CD4-positive, CD25-positive, alpha-beta regulatory T cell (primary cell): ENCODE data around the gene PADI1. TPM values are rescaled to one million over a fixed set of nuclear protein-coding genes. Genes with fewer than 3 reads are reported as not detected.

Source experiments
- ATAC-seq, 2 donors: fragments of 150-1000 bp; cut with Tn5 transposase; one replicate each; pipeline ENCODE4 v1.10.0; 2021; ENCODE audit warnings: low read depth in 2 of 2, moderate number of reproducible peaks in 2 of 2, moderate library complexity in 1 of 2
- DNase-seq, 3 donors: peaks; one replicate each; pipeline versions ENCODE4 v3.0.0 to v3.0.0-alpha.2; 2012 to 2022; ENCODE audit warnings: mixed read lengths in 1 of 3
- H3K27ac ChIP-seq: one replicate; pipeline ENCODE4 v1.7.0; 2013; ENCODE audit warnings: mild to moderate bottlenecking, low read length; ENCODE audit not compliant: insufficient read depth, poor library complexity, severe bottlenecking
- H3K27me3 ChIP-seq: one replicate; pipeline ENCODE4 v1.7.0; 2013; ENCODE audit warnings: low read length; ENCODE audit not compliant: control insufficient read depth, insufficient read depth
- H3K36me3 ChIP-seq: one replicate; pipeline ENCODE4 v1.7.0; 2013; ENCODE audit warnings: mild to moderate bottlenecking, low read length, moderate library complexity; ENCODE audit not compliant: control insufficient read depth, insufficient read depth
- H3K4me1 ChIP-seq: 2 replicates; pipeline ENCODE4 v1.7.0; 2013; ENCODE audit warnings: mild to moderate bottlenecking, low read length; ENCODE audit not compliant: insufficient read depth, control insufficient read depth, poor library complexity, severe bottlenecking
- H3K4me3 ChIP-seq: one replicate; pipeline ENCODE4 v1.7.0; 2013; ENCODE audit warnings: low read depth, mild to moderate bottlenecking, low read length, moderate library complexity
- H3K9me3 ChIP-seq, 2 experiments: 1 replicate in 1 of 2; 2 replicates in 1 of 2; pipeline ENCODE4 v1.7.0; 2013; ENCODE audit warnings: low read length in 2 of 2, mild to moderate bottlenecking in 1 of 2, moderate library complexity in 1 of 2; ENCODE audit not compliant: control insufficient read depth in 2 of 2
- H3K27ac Mint-ChIP-seq, 3 donors: one replicate each; pipeline ENCODE4 v1.8.0; 2020 to 2022; ENCODE audit warnings: mild to moderate bottlenecking in 3 of 3, mixed read lengths in 3 of 3, moderate library complexity in 2 of 3
- H3K27me3 Mint-ChIP-seq: one replicate; pipeline ENCODE4 v1.8.0; 2022; ENCODE audit warnings: mild to moderate bottlenecking, mixed read lengths
- H3K36me3 Mint-ChIP-seq: one replicate; pipeline ENCODE4 v1.8.0; 2020; ENCODE audit warnings: mixed read lengths
- H3K4me1 Mint-ChIP-seq, 4 donors: one replicate each; pipeline ENCODE4 v1.8.0; 2020 to 2022; ENCODE audit warnings: mixed read lengths in 4 of 4, mild to moderate bottlenecking in 1 of 4
- H3K4me3 Mint-ChIP-seq, 4 donors: one replicate each; pipeline ENCODE4 v1.8.0; 2020 to 2022; ENCODE audit warnings: mild to moderate bottlenecking in 4 of 4, mixed read lengths in 4 of 4, moderate library complexity in 3 of 4
- H3K9me3 Mint-ChIP-seq, 7 donors: one replicate each; pipeline ENCODE4 v1.8.0; 2020 to 2022; ENCODE audit warnings: mixed read lengths in 7 of 7, mild to moderate bottlenecking in 3 of 7, moderate library complexity in 2 of 7
- polyA plus RNA-seq, 4 donors: library from polyadenylated mRNA; unstranded; fragments of 300-500 nt; fragmentation: Illumina TruSeq; gene quantifications; one replicate each; pipeline ENCODE4 v1.2.3, GENCODE V29; 2021
- total RNA-seq: library from RNA; stranded (reverse); gene quantifications from one replicate; pipeline ENCODE4 v1.2.3, GENCODE V29; 2022

Gene PADI1
- total RNA-seq (not detected), polyA plus RNA-seq (not detected)

- Histone ChIP-seq H3K36me3 (no peaks in the 10 kb centered on the region), H3K27ac (no peak within 1 kb of the TSS), H3K4me3 (no peak within 1 kb of the TSS), H3K4me1 (peaks cover 9% of the 10 kb centered on the region), H3K27me3 (no peaks in the 10 kb centered on the region), H3K9me3 (no peaks in the 10 kb centered on the region)
- peaks cover 0 to 28% (median 10%) of the 10 kb centered on the region in 4 donors for H3K4me1 Mint-ChIP-seq
- ATAC-seq (no peak), DNase-seq (no peak)
- peak within 1 kb of the TSS in 2 of 3 donors; percentile 16 to 33 for H3K27ac Mint-ChIP-seq
- H3K4me3 Mint-ChIP-seq: no peak within 1 kb of the TSS
- peaks cover 0 to 1% (median 0%) of the 10 kb centered on the region in 7 donors for H3K9me3 Mint-ChIP-seq
- peaks cover 9% of the 10 kb centered on the region for H3K27me3 Mint-ChIP-seq
- no peaks in the 10 kb centered on the region for H3K36me3 Mint-ChIP-seq
These were observed at the start of gene PADI1 for GRCh38 chr1:17204546-17205440. TSS of gene PADI1 (plus strand) at chr1:17205128. CDS start at chr1:17205218, 90 bp downstream.

- ATAC-seq: no peak
- H3K27me3 ChIP-seq: no peaks in the 10 kb centered on the region
- H3K36me3 ChIP-seq: no peaks in the 10 kb centered on the region
- no peaks in the 10 kb centered on the region for H3K4me1 ChIP-seq
- no peak overlapping the region for H3K27ac Mint-ChIP-seq
- H3K27me3 Mint-ChIP-seq: peaks cover 16% of the 10 kb centered on the region
- no peak for DNase-seq
- H3K9me3 Mint-ChIP-seq: peaks cover 2 to 54% (median 16%) of the 10 kb centered on the region in 7 donors
- no peaks in the 10 kb centered on the region for H3K36me3 Mint-ChIP-seq
- H3K9me3 ChIP-seq: peaks cover 15 to 23% of the 10 kb centered on the region in 2 experiments
- no peak overlapping the region for H3K4me3 Mint-ChIP-seq
- H3K27ac ChIP-seq: no peak overlapping the region
- H3K4me3 ChIP-seq: no peak overlapping the region
- peaks cover 0 to 2% (median 0%) of the 10 kb centered on the region in 4 donors for H3K4me1 Mint-ChIP-seq
These were observed 49.5 kb upstream of the PADI1 start for GRCh38 chr1:17155257-17155920.

GRCh38 chr1:17156108-17156507, 48.8 kb upstream of the PADI1 start:
- Histone ChIP-seq H3K4me3 (no peak overlapping the region), H3K36me3 (no peaks in the 10 kb centered on the region), H3K4me1 (no peaks in the 10 kb centered on the region), H3K9me3 (peaks cover 15 to 23% of the 10 kb centered on the region in 2 experiments), H3K27ac (no peak overlapping the region), H3K27me3 (no peaks in the 10 kb centered on the region)
- DNase-seq (peak in 1 of 3 donors; percentile 28), ATAC-seq (no peak)
- Mint-ChIP-seq H3K36me3 (no peaks in the 10 kb centered on the region), H3K4me3 (no peak overlapping the region), H3K9me3 (peaks cover 2 to 51% (median 16%) of the 10 kb centered on the region in 7 donors), H3K4me1 (peaks cover 0 to 2% (median 0%) of the 10 kb centered on the region in 4 donors), H3K27me3 (peaks cover 13% of the 10 kb centered on the region), H3K27ac (no peak overlapping the region)

- Mint-ChIP-seq H3K9me3 (peaks cover 0 to 31% (median 11%) of the 10 kb centered on the region in 7 donors), H3K4me3 (no peak overlapping the region), H3K36me3 (no peaks in the 10 kb centered on the region), H3K27me3 (peaks cover 9% of the 10 kb centered on the region), H3K27ac (no peak overlapping the region), H3K4me1 (peaks cover 0 to 2% (median 0%) of the 10 kb centered on the region in 4 donors)
- no peak for DNase-seq
- Histone ChIP-seq H3K4me1 (no peaks in the 10 kb centered on the region), H3K9me3 (peaks cover 13 to 16% of the 10 kb centered on the region in 2 experiments), H3K27ac (no peak overlapping the region), H3K36me3 (no peaks in the 10 kb centered on the region), H3K27me3 (no peaks in the 10 kb centered on the region), H3K4me3 (no peak overlapping the region)
- no peak for ATAC-seq
These were observed 46.0 kb upstream of the PADI1 start for GRCh38 chr1:17158961-17159360.

GRCh38 chr1:17161137-17161740, 43.7 kb upstream of the PADI1 start:
- Histone ChIP-seq H3K36me3 (no peaks in the 10 kb centered on the region), H3K4me3 (no peak overlapping the region), H3K27ac (no peak overlapping the region), H3K9me3 (no peaks in the 10 kb centered on the region), H3K4me1 (no peaks in the 10 kb centered on the region), H3K27me3 (no peaks in the 10 kb centered on the region)
- Mint-ChIP-seq H3K4me3 (no peak overlapping the region), H3K9me3 (peaks cover 0 to 11% (median 5%) of the 10 kb centered on the region in 7 donors), H3K36me3 (no peaks in the 10 kb centered on the region), H3K27me3 (peaks cover 4% of the 10 kb centered on the region), H3K4me1 (peaks cover 0 to 2% (median 0%) of the 10 kb centered on the region in 4 donors), H3K27ac (no peak overlapping the region)
- ATAC-seq: no peak
- peak in 1 of 3 donors; percentile 43 for DNase-seq

GRCh38 chr1:17161926-17162800, 42.8 kb upstream of the PADI1 start:
- Histone ChIP-seq H3K9me3 (no peaks in the 10 kb centered on the region), H3K27me3 (no peaks in the 10 kb centered on the region), H3K36me3 (no peaks in the 10 kb centered on the region), H3K4me1 (no peaks in the 10 kb centered on the region), H3K27ac (no peak overlapping the region), H3K4me3 (no peak overlapping the region)
- Mint-ChIP-seq H3K27me3 (peaks cover 8% of the 10 kb centered on the region), H3K4me3 (no peak overlapping the region), H3K9me3 (peaks cover 0 to 7% (median 0%) of the 10 kb centered on the region in 7 donors), H3K4me1 (no peaks in the 10 kb centered on the region), H3K36me3 (no peaks in the 10 kb centered on the region), H3K27ac (no peak overlapping the region)
- ATAC-seq (no peak), DNase-seq (no peak)

GRCh38 chr1:17162941-17163340, 42.0 kb upstream of the PADI1 start:
- no peak overlapping the region for H3K4me3 Mint-ChIP-seq
- Histone ChIP-seq H3K27me3 (no peaks in the 10 kb centered on the region), H3K36me3 (no peaks in the 10 kb centered on the region), H3K4me1 (no peaks in the 10 kb centered on the region), H3K4me3 (no peak overlapping the region), H3K27ac (no peak overlapping the region), H3K9me3 (no peaks in the 10 kb centered on the region)
- H3K27ac Mint-ChIP-seq: no peak overlapping the region
- no peaks in the 10 kb centered on the region for H3K4me1 Mint-ChIP-seq
- peaks cover 0 to 3% (median 0%) of the 10 kb centered on the region in 7 donors for H3K9me3 Mint-ChIP-seq
- ATAC-seq: no peak
- H3K36me3 Mint-ChIP-seq: no peaks in the 10 kb centered on the region
- no peak for DNase-seq
- peaks cover 16% of the 10 kb centered on the region for H3K27me3 Mint-ChIP-seq
